Upper lobe of left lung (tissue), 4 donors: ENCODE results near the gene PDSS1.

Experiments
- EP300 ChIP-seq, 4 donors: sonication (generic); formaldehyde crosslinking; IDR thresholded peaks; one replicate each; pipeline ENCODE4 v1.5.1; 2017; ENCODE audit warnings: antibody characterized with exemption in 4 of 4, control low read depth in 2 of 4
- POLR2A ChIP-seq, 4 donors: fragments of 450-650 bp; IDR thresholded peaks; one replicate each; pipeline ENCODE4 v1.5.1; 2016 to 2017; ENCODE audit warnings: antibody characterized with exemption in 4 of 4, mild to moderate bottlenecking in 2 of 4

DNA sequence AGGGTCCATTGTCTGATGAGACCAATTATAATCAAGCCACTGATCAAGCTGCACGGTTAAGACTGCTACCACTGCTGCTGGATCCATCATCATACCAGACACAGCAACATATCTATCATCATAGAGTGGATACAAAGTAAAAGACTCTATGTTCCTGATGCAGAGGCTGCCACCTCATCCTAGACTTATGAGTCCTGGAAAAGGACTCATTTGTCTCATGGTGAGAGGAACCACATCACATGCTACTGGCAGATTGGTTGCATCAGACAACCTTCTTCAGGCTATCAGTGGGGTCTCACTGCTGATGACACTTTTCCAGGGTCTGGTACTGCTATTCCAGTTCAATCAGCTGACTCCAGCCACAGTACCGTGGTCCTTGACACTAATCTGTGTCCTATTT, 84.3 kb downstream of the PDSS1 start:
- TF ChIP-seq POLR2A (IDR thresholded peaks at IDR 0.05) (no peak), EP300 (IDR thresholded peaks at IDR 0.05) (no peak)
